GM18526 (cell line): ENCODE results near the gene SCN2A.

ENCODE experiments used
- POLR2A ChIP-seq: IDR thresholded peaks from 3 replicates; pipeline ENCODE4 v1.6.1; 2011; ENCODE audit not compliant: insufficient read length; ENCODE audit errors: extremely low read depth

SCN2A gene

GRCh38 chr2:165239230-165239629 is at the start of gene SCN2A:
Gene SCN2A, plus strand, starts transcription at chr2:165239414. Its CDS starts 56,410 bp downstream, at chr2:165295824.
- TF ChIP-seq POLR2A, result no peak

GRCh38 chr2:165191096-165191728 is 48.0 kb upstream of the SCN2A start:
- TF ChIP-seq POLR2A, result no peak

- no peak for TF ChIP-seq POLR2A
These were observed 46.5 kb upstream of the SCN2A start for GRCh38 chr2:165192729-165193128.

DNA sequence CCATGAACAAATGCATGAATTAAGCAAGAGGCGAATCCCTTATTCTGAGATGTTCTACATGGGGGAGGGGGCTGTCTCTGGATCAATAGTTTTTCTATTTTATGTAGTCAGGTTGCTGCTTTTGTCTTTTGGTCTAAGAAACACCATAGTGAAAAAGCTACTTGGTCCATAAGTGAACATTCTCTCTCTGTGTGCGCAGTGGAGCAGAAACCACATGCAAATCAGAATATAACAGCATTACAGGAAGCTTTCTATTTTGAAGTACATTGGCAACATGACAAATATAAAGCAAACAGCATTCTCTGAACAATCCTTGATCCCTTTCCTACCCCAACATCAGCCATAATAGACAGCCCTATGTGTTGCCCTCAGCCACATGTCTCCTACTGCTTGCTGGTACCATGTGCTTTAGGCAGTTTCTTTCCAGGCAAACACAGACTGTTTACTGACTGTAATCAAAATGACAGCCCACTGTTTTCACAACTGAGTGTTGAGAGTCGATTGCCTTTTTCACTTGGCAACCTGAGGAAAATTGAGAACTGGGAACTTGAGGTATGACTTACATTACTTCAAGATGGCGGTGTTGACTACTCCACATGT is 45.9 kb upstream of the SCN2A start:
- TF ChIP-seq POLR2A, result no peak

- TF ChIP-seq POLR2A, result no peak
These were observed 42.8 kb upstream of the SCN2A start for GRCh38 chr2:165196411-165196810.

DNA sequence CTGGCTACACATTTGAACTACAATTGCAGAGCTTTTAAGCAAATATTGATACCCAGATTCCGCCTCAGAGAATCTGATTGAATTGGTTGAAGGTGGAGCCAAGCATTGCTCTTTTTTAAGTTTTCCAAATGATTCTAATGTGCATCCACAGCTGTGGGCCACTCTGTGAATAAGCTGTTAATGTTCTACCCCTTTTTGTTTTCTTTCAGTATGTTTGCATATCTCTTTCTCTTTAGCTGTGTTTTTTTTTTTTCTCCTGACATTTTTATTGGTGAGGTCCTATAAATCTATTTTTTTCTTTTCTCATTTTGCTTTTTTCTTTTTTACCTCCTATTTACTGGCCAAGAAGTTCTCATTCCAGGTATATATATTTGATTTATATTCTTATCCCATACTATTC is 41.9 kb upstream of the SCN2A start:
- no peak for TF ChIP-seq POLR2A

GRCh38 chr2:165198181-165198580 is 41.0 kb upstream of the SCN2A start:
- TF ChIP-seq POLR2A, result no peak

DNA sequence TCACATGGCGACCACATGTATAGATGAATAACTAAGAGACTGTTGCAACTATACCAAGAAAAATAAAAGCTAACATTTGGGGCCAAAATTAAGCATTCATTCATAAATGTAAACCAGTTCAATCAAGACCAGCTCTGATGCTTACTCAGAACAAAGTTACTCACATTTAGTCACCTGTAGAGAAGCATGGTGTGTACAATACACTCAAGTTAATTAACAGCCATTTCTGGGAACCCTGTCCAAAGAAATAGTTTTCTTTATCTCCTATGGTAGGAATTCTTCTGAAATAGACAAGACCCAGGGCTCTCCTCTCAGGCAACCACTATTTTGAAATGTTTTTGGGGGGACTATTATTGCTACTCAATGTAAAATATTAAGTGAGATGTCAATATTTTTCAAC is 37.0 kb upstream of the SCN2A start:
- TF ChIP-seq POLR2A, result no peak

DNA sequence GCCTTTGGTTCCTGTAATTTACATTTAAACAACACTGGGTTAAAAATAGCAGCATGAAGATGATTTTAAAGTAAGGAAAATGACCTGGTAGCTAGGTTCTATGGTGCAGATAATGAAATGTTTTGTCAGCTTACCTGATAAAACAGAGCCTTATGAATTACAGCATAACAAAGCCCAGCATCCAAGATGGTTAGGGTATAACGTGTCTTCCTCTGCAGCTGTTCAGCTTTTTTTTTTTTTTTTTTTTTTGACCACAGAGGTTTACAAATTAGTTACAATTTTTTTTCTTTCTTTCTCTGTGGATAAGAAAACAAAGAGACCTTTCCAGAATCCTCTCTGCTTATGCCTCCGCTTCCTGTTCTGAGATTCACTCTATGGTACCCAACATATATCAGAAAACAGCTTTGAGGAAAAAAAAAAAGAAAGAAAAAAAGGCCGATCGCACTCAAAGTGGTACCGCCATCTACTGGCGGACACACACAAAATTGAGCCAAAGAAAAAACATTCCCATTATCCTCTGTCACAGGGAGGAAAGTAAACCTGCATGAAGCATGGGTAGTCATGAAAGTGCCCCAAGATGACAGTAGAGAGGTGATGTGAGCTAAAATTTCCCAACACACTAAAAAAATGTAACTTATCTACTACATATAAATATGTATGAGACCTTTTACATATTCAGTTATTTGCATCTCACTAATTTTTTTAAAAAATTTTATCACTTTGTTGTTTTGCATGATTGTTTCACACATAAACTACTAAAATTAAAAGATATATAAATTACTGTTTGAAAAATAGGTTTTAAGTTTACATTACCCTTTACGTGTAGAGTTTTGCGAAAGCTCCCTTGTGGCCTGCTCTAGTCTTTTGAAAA is 35.3 kb upstream of the SCN2A start, which contains the start of gene SCN3A:
SCN3A (minus strand) TSS at position 362 of the 871 bp plus-strand sequence. CDS start 27,656 bp downstream, outside the sequence.
- TF ChIP-seq POLR2A, result no peak

DNA sequence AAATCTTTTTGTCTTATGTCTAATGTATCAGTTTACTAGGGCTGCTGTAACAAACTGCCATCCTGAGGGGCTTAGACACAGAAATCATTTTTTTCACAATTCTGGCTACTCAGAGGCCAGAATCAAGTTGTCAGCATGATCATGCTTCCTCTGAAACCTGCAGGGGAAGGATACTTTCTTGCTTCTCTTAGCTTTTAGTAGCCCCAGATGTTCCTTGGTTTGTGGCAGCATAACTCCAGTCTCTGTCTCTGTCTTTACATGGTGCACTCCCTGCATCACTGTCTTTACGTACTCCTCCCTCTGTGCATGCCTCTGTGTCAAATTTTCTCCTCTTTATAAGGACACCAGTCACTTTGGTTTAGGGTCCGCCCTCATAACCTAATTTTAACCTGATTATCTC is 33.3 kb upstream of the SCN2A start:
- no peak for TF ChIP-seq POLR2A

DNA sequence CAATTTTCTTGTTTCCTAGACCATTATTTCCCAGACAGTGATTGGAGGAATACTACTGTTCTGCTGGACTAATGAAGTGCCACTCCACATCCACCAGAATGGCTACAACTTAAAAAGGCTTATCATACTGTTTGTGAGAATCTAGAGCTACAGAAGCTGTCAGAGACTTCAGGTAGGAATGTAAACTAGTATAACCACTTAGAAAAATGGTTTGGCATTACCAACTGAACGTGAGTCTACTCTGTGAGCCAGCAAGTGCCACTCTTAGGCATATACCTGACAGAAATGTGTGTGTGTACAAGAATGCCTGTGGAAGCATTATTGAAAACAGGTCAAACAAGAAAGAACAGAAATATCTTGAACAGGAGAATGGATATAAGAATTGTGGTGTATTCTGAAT is 31.1 kb upstream of the SCN2A start:
- no peak for TF ChIP-seq POLR2A

- no peak for TF ChIP-seq POLR2A
These were observed 25.1 kb upstream of the SCN2A start for GRCh38 chr2:165214093-165214492.

- no peak for TF ChIP-seq POLR2A
These were observed 19.7 kb upstream of the SCN2A start for GRCh38 chr2:165219481-165219880.

DNA sequence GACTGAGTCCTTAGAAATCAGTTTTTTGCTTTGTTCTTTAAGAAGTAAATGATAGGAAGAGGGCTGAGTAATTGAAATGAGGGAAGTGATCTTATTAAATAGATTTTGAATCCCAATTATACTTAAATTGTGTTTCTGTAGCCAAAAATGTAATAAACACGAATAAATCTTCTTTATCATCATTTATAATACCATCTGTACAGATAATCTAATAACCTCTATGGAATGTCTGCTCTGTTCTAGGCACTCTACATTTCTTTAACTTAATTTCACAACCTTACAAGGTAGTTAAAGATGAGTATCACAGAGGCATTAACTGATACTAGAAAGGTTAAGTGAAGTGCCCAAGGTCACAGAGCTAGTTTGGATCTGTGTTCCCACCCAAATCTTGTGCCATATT is 14.3 kb upstream of the SCN2A start:
- TF ChIP-seq POLR2A, result no peak

DNA sequence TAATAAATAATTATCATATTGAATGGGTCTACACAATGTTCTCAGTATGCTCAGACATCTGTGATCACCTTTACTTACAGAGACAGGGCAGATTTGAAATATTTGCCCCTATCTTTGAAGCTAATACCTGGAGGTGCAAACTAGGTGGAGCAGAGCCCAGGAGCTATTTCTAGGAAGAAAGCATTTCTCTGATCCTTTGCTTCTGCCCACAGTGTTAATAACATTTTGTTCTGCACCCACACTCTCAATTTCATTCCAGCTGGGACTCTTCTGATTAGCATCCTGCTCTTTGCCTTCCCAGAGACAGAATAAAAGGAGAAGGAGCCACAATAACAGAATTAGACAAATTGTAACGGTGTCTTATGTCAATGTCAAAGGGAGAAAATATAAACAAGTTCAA is 11.6 kb upstream of the SCN2A start:
- TF ChIP-seq POLR2A, result no peak

- TF ChIP-seq POLR2A, result no peak
These were observed 2.2 kb upstream of the SCN2A start for GRCh38 chr2:165237056-165237455.
